Mucosa of descending colon (tissue), 3 donors: ENCODE data around the gene ZFYVE1. TPM values are rescaled to one million over a fixed set of nuclear protein-coding genes. Genes with fewer than 3 reads are reported as not detected.

Experiments used
- ATAC-seq: fragments of 200-7000 bp; cut with Tn5 transposase; one replicate; pipeline ENCODE4 v1.9.1; 2020; ENCODE audit warnings: mild to moderate bottlenecking, moderate library complexity
- DNase-seq, 3 donors: peaks; one replicate each; pipeline ENCODE4 v3.0.0-alpha.2; 2020
- H3K36me3 ChIP-seq: fragments of 200-600 bp; one replicate; pipeline ENCODE4 v1.8.0; 2021; ENCODE audit warnings: low read depth, mild to moderate bottlenecking
- H3K4me1 ChIP-seq: fragments of 200-600 bp; one replicate; pipeline ENCODE4 v1.8.0; 2021; ENCODE audit warnings: low read depth, mild to moderate bottlenecking
- H3K4me3 ChIP-seq: fragments of 200-600 bp; one replicate; pipeline ENCODE4 v1.8.0; 2021; ENCODE audit warnings: mild to moderate bottlenecking
- H3K9me3 ChIP-seq: fragments of 200-600 bp; one replicate; pipeline ENCODE4 v1.8.0; 2021; ENCODE audit warnings: mild to moderate bottlenecking
- CTCF ChIP-seq: fragments of 200-600 bp; IDR thresholded peaks from one replicate; pipeline ENCODE4 v1.8.0; 2022; ENCODE audit warnings: antibody characterized with exemption, mild to moderate bottlenecking
- intact Hi-C, 2 donors: fragments of 100-400 bp; cut with DNase I in 1 of 2; cut with micrococcal nuclease in 1 of 2; formaldehyde crosslinking; loops; one replicate each; pipeline versions ENCODE4 v1.11.0 to v1.11.1; 2022; cut with DNase I, micrococcal nuclease
- total RNA-seq, 3 donors: library from RNA; stranded (reverse); fragmentation: NEBNext Ultra II Directional in 2 of 3; extraction: Animal tissue kit (Norgen Biotek cat#: 25700) in 2 of 3; gene quantifications; one replicate each; pipeline versions ENCODE4 v1.2.1 to v1.2.4, GENCODE V29; 2021 to 2023
- donor health status: DM: no; HTN: no; CAD: no; lungs with moderate emphysema.
- donor health status: DM: no; HTN: no; CAD: no.
- donor health status: DM: no; HTN: yes; CAD: no.

ZFYVE1 gene
- total RNA-seq, 3 donors from 2014 or later = 15.5 to 26.0 (median 19.9) TPM

- no peak for TF ChIP-seq CTCF
- ATAC-seq = no peak
- intact Hi-C loops = no loop called here
- no peaks in the 10 kb centered on the region for H3K4me1 ChIP-seq
- no peak for DNase-seq
- H3K36me3 ChIP-seq = no peaks in the 10 kb centered on the region
- no peaks in the 10 kb centered on the region for H3K9me3 ChIP-seq
- no peak overlapping the region for H3K4me3 ChIP-seq
Observed at GRCh38 chr14:72943876-72944430, 83.0 kb downstream of the ZFYVE1 start.

- intact Hi-C loops = no loop called here
- no peak for TF ChIP-seq CTCF
- H3K4me1 ChIP-seq = no peaks in the 10 kb centered on the region
- H3K36me3 ChIP-seq = no peaks in the 10 kb centered on the region
- ATAC-seq = no peak
- no peaks in the 10 kb centered on the region for H3K9me3 ChIP-seq
- DNase-seq = no peak
- H3K4me3 ChIP-seq = no peak overlapping the region
Observed at GRCh38 chr14:72942934-72943333, 84.0 kb downstream of the ZFYVE1 start.

GRCh38 chr14:72941286-72941985 is 85.5 kb downstream of the ZFYVE1 start:
- DNase-seq (no peak), ATAC-seq (no peak)
- no peaks in the 10 kb centered on the region for H3K36me3 ChIP-seq

GRCh38 chr14:72939630-72940029 is 87.3 kb downstream of the ZFYVE1 start:
- intact Hi-C loops = no loop called here
- no peaks in the 10 kb centered on the region for H3K36me3 ChIP-seq
- no peak for TF ChIP-seq CTCF
- no peak for DNase-seq
- H3K4me3 ChIP-seq = no peak overlapping the region
- no peaks in the 10 kb centered on the region for H3K4me1 ChIP-seq
- ATAC-seq = no peak
- no peaks in the 10 kb centered on the region for H3K9me3 ChIP-seq

More at GRCh38 chr14:72941286-72941985, 85.5 kb downstream of the ZFYVE1 start:
- Histone ChIP-seq H3K4me3 (no peak overlapping the region), H3K4me1 (no peaks in the 10 kb centered on the region), H3K9me3 (no peaks in the 10 kb centered on the region)
- intact Hi-C loops = no loop called here
- TF ChIP-seq CTCF = no peak

- ATAC-seq (no peak), DNase-seq (no peak)
- no peaks in the 10 kb centered on the region for H3K9me3 ChIP-seq
- H3K36me3 ChIP-seq = no peaks in the 10 kb centered on the region
- intact Hi-C loops = no loop called here
- TF ChIP-seq CTCF = no peak
- H3K4me3 ChIP-seq = no peak overlapping the region
- no peaks in the 10 kb centered on the region for H3K4me1 ChIP-seq
Observed at GRCh38 chr14:72932893-72933292, 94.0 kb downstream of the ZFYVE1 start.
